Fibroblast of pulmonary artery (primary cell): ENCODE data around the gene MAGI1.
A peak's percentile ranks its signal among the peaks of the same experiment; 100 is the strongest.

Experiments used
- DNase-seq: peaks from one replicate; pipeline ENCODE4 v3.0.0-alpha.2; 2010; ENCODE audit warnings: low read depth
- H3K4me3 ChIP-seq: replicated peaks from 2 replicates; pipeline ENCODE4 v1.5.1; 2011; ENCODE audit warnings: low read depth, mild to moderate bottlenecking, control low read depth, low read length, moderate library complexity
- TF ChIP-seq, protein P1 (sequence below): IDR thresholded peaks from 2 replicates; pipeline ENCODE4 v1.5.1; 2011; ENCODE audit warnings: mild to moderate bottlenecking, control low read depth, low read length, inconsistent platforms; ENCODE audit errors: missing control alignments

MAGI1 gene

DNA sequence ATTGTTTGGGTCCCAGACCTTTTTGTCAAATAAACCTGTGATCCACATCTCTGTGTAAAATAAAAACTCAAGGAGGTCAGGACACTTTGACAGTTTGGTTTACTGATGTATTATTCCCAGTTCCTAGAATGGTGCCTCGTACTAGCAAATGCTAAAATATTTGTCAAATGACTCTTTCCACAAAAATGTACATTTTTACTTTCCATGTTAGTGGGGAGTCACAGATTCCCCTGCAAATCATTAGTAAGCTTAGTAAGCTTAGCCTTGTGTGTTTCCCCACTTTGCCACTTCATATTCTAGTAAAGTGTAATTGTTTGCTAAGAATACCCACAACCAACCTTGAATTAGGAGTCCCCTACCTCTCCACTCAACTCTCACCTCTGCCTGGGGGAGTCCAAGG is 2.4 kb upstream of the MAGI1 start:
- DNase-seq = peak; percentile 42
- TF ChIP-seq, protein P1, sequence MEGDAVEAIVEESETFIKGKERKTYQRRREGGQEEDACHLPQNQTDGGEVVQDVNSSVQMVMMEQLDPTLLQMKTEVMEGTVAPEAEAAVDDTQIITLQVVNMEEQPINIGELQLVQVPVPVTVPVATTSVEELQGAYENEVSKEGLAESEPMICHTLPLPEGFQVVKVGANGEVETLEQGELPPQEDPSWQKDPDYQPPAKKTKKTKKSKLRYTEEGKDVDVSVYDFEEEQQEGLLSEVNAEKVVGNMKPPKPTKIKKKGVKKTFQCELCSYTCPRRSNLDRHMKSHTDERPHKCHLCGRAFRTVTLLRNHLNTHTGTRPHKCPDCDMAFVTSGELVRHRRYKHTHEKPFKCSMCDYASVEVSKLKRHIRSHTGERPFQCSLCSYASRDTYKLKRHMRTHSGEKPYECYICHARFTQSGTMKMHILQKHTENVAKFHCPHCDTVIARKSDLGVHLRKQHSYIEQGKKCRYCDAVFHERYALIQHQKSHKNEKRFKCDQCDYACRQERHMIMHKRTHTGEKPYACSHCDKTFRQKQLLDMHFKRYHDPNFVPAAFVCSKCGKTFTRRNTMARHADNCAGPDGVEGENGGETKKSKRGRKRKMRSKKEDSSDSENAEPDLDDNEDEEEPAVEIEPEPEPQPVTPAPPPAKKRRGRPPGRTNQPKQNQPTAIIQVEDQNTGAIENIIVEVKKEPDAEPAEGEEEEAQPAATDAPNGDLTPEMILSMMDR = no peak
- no peak overlapping the region for H3K4me3 ChIP-seq

DNA sequence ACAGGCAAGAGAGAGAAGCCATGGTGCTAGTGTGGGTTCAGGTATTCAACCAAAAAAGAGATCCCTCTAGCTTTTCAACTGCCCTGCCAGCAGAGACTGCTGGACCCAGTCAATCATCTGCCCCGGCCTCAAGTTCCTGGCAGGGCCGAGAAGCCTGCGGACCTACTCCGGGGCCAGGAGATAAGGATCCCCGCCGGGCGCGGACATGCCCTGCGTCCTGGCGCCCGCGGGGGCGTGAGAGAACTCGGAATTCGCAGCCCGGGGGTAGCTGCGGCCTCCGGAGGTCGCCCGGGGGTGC is 821 bp upstream of the MAGI1 start:
- TF ChIP-seq, protein P1 = no peak
- DNase-seq = peak; percentile 40
- peak overlapping the region; percentile 66 for H3K4me3 ChIP-seq

DNA sequence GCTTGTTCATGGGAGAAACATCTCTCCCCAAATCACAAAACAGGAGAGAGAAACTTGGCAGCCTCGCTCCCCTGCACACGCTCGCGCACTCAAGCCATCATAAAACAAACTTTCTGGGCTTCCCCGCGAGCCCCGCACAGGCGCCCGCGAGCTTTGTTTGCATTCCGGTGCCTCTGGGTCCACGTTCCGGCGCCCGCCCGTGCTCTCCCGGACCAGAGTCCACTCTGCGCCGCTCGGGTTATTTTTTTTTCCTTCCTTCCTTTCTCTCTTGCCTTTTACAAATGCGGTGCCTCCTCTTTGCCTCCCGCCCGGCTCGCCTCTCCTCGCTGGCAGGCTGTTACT is 363 bp downstream of the MAGI1 start:
- no peak for DNase-seq
- H3K4me3 ChIP-seq = peak overlapping the region; percentile 66
- TF ChIP-seq, protein P1 = no peak

DNA sequence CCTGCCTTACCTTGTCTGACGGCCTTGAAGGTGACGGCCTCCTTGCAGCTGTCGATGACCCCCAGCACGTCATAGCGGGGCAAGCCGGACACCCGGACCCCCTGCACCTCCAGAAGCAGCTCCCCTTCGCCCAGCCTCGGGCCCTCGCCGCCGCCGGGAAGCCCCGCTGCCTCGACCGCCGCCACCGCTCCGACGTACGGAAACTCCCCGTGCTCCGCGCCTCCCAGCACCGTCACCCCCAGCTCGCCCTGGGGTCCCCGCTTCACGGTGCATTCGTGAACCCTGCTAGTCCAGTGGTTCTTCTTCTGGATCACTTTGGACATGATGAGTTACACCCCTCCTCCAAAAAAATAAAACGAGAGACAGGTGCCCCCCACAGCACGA is 740 bp downstream of the MAGI1 start:
- DNase-seq = no peak
- TF ChIP-seq, protein P1 = no peak
- peak overlapping the region; percentile 66 for H3K4me3 ChIP-seq

DNA sequence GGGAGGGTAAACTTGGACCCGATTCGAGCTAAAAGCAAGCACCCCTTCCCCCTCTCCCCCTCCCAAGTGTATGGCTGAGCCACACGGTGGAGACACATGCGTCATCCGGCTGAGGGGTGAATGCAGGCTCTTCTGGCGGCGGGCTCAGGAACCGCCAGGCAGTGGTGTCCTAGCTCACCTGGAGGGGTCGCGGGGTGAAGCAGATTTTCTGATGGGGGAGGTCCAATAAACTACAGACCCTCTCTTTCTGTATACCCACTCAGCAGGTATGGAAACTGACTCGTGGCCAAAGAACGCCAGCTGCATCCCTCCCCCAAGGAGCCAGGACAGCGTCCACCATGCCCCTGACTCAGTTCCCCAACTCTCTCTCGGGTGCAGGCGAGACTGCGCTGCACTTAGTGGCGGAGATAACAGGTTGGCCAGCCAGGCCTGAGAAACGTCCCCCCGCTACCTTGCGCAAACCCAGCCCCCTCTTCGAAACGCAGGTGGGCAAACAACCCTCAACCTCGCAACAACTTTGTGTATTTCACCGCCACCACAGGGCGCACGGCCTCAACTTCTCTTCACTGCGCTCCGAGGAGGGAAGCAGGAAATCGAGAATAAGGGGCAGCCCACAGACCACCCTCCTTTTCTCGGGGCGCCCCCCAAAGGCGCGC is 1.3 kb downstream of the MAGI1 start:
- TF ChIP-seq, protein P1 = peak; percentile 25
- peak; percentile 47 for DNase-seq
- peak overlapping the region; percentile 66 for H3K4me3 ChIP-seq

DNA sequence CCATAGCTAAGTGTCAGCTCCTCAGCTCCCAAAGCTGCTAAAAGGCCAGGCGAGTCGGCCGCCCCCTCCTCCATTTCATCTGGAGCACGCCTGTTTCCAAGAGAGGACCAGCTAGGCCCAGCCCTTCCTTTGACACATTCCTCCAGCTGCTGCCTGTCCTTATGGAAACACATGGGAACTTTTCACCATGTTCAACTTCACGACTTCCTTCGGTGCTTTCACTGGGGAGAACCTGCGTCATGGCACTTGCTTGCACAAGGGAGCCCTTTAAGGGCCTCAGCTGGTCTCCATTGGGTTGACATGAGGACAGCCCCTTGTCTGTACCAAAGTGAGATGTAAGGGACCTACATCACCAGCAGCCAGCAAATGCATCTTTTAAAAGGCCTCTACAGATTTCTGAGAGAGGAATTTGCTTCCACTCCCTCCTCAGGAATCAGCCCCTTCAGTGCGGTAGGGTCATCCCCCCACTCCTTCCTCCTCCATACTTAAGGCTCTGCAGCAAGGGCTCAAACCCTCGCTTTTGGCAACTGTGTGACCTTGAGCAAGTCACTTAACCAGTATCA is 2.1 kb downstream of the MAGI1 start:
- DNase-seq = peak; percentile 46
- peak overlapping the region; percentile 66 for H3K4me3 ChIP-seq
- TF ChIP-seq, protein P1 = no peak
